GM18511 (cell line): Measurements from ENCODE around the gene CCDC57.

Experiments used
- ATAC-seq: cut with Tn5 transposase; IDR thresholded peaks from one replicate; pipeline ENCODE4 v1.9.1; 2021; ENCODE audit warnings: mild to moderate bottlenecking, moderate library complexity; ENCODE audit not compliant: unreplicated experiment

CCDC57 gene

GRCh38 chr17:82072827-82073226 lies 139.8 kb downstream of the CCDC57 start:
- no peak for ATAC-seq

- no peak for ATAC-seq
These were observed 142.0 kb downstream of the CCDC57 start for GRCh38 chr17:82070611-82071010.

- peak; percentile 55 for ATAC-seq
These were observed 146.9 kb downstream of the CCDC57 start, which contains the start of gene DUS1L for GRCh38 chr17:82065638-82066303. TSS of gene DUS1L (minus strand) at chr17:82065804. CDS start at chr17:82065059, 745 bp downstream.

- ATAC-seq, result peak; percentile 13
These were observed 147.4 kb downstream of the CCDC57 start for GRCh38 chr17:82065193-82065637.

GRCh38 chr17:82064433-82065192 lies 148.0 kb downstream of the CCDC57 start:
- ATAC-seq, result no peak

- ATAC-seq, result no peak
These were observed 148.9 kb downstream of the CCDC57 start for GRCh38 chr17:82063424-82064415.

- ATAC-seq, result no peak
These were observed 149.7 kb downstream of the CCDC57 start for GRCh38 chr17:82062984-82063368.

GRCh38 chr17:82062076-82062983 lies 150.3 kb downstream of the CCDC57 start:
- ATAC-seq, result no peak

GRCh38 chr17:82061047-82061925 lies 151.4 kb downstream of the CCDC57 start:
- ATAC-seq, result no peak

GRCh38 chr17:82060614-82061013 lies 152.0 kb downstream of the CCDC57 start:
- no peak for ATAC-seq

GRCh38 chr17:82060001-82060380 lies 152.7 kb downstream of the CCDC57 start:
- ATAC-seq, result no peak

- no peak for ATAC-seq
These were observed 153.2 kb downstream of the CCDC57 start for GRCh38 chr17:82059272-82060000.

- no peak for ATAC-seq
These were observed 153.8 kb downstream of the CCDC57 start for GRCh38 chr17:82058855-82059249.

- ATAC-seq, result no peak
These were observed 154.3 kb downstream of the CCDC57 start for GRCh38 chr17:82058230-82058854.

GRCh38 chr17:82056729-82057621 lies 155.7 kb downstream of the CCDC57 start:
- ATAC-seq, result no peak

GRCh38 chr17:82055965-82056728 lies 156.5 kb downstream of the CCDC57 start:
- no peak for ATAC-seq
